ENCODE results near the gene KRT76.

Gene KRT76

DNA sequence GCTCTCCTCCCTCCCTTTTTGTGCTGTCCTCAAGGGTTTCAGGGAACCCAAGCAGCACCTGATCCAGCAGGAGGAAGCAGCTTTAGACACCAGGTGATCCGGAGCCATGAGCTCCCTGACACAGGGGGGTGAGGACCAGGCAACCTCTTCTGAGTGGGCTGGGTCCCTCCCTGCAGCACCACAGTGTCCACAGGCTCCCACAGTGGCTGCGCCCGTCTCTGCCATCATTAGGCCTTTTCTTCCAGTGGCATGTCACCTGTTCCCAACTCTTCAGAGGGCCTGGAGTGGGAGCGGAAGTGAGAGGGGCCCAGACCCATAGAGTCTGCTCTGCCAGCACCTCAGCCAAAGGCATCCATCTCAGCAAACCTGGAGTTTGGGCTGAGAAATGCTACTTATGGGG is 421 bp upstream of the KRT76 start:
- Histone ChIP-seq H3K4me3 (ENCODE audit: low read length) (no peak overlapping the region), H3K27me3 (ENCODE audit: insufficient read depth, low read length, poor library complexity) (no peaks in the 10 kb centered on the region), H4K8ac (ENCODE audit: low read depth, low read length) (no peak overlapping the region), H3K4me2 (ENCODE audit: low read length) (no peak overlapping the region), H4K5ac (ENCODE audit: low read length) (no peak overlapping the region), H3K79me1 (ENCODE audit: low read length) (no peaks in the 10 kb centered on the region), H3K23ac (ENCODE audit: low read length) (no peak overlapping the region), H3K4ac (ENCODE audit: low read depth, low read length) (no peak overlapping the region), H3K36me3 (ENCODE audit: control insufficient read depth, insufficient read depth, low read length) (no peaks in the 10 kb centered on the region), H3K18ac (ENCODE audit: low read length) (no peak overlapping the region), H2BK15ac (replicated peaks; ENCODE audit: low read depth) (no peak overlapping the region), H3K27ac (ENCODE audit: low read depth, low read length) (no peak overlapping the region), H3K9ac (ENCODE audit: low read length) (no peak overlapping the region), H3K56ac (ENCODE audit: low read length) (no peak overlapping the region), H3K4me1 (ENCODE audit: control insufficient read depth, low read depth, low read length) (no peaks in the 10 kb centered on the region), H2BK120ac (ENCODE audit: low read depth, low read length) (no peak overlapping the region), H2AK5ac (ENCODE audit: low read length) (no peak overlapping the region), H2BK5ac (ENCODE audit: low read length) (no peak overlapping the region), H3K79me2 (ENCODE audit: control insufficient read depth, insufficient read depth, low read length) (no peaks in the 10 kb centered on the region)
- DNase-seq: no peak
- WGBS (ENCODE audit: extremely low coverage, insufficient coverage, low lambda C conversion rate): no CpG with 5 or more reads among the region's 4 CpGs

- Histone ChIP-seq H3K36me3 (ENCODE audit: control insufficient read depth, insufficient read depth, low read length) (no peaks in the 10 kb centered on the region), H3K4me3 (ENCODE audit: low read length) (no peak overlapping the region), H2BK15ac (replicated peaks; ENCODE audit: low read depth) (no peak overlapping the region), H4K8ac (ENCODE audit: low read depth, low read length) (no peak overlapping the region), H2AK5ac (ENCODE audit: low read length) (no peak overlapping the region), H3K27me3 (ENCODE audit: insufficient read depth, low read length, poor library complexity) (no peaks in the 10 kb centered on the region), H3K56ac (ENCODE audit: low read length) (no peak overlapping the region), H3K79me1 (ENCODE audit: low read length) (no peaks in the 10 kb centered on the region), H4K5ac (ENCODE audit: low read length) (no peak overlapping the region), H3K9ac (ENCODE audit: low read length) (no peak overlapping the region), H3K4me2 (ENCODE audit: low read length) (no peak overlapping the region), H3K4ac (ENCODE audit: low read depth, low read length) (no peak overlapping the region), H2BK120ac (ENCODE audit: low read depth, low read length) (no peak overlapping the region), H2BK5ac (ENCODE audit: low read length) (no peak overlapping the region), H3K23ac (ENCODE audit: low read length) (no peak overlapping the region), H3K18ac (ENCODE audit: low read length) (no peak overlapping the region), H3K27ac (ENCODE audit: low read depth, low read length) (no peak overlapping the region), H3K4me1 (ENCODE audit: control insufficient read depth, low read depth, low read length) (no peaks in the 10 kb centered on the region), H3K79me2 (ENCODE audit: control insufficient read depth, insufficient read depth, low read length) (no peaks in the 10 kb centered on the region)
- no CpG with 5 or more reads among the region's 5 CpGs for WGBS (ENCODE audit: extremely low coverage, insufficient coverage, low lambda C conversion rate)
- DNase-seq: no peak
Measured at GRCh38 chr12:52776435-52776834, 710 bp downstream of the KRT76 start.

GRCh38 chr12:52774629-52775250 is 2.4 kb downstream of the KRT76 start:
- Histone ChIP-seq H3K4me2 (ENCODE audit: low read length) (no peak overlapping the region), H3K79me2 (ENCODE audit: control insufficient read depth, insufficient read depth, low read length) (no peaks in the 10 kb centered on the region), H3K9ac (ENCODE audit: low read length) (no peak overlapping the region), H4K5ac (ENCODE audit: low read length) (no peak overlapping the region), H3K27ac (ENCODE audit: low read depth, low read length) (no peak overlapping the region), H2BK120ac (ENCODE audit: low read depth, low read length) (no peak overlapping the region), H3K18ac (ENCODE audit: low read length) (no peak overlapping the region), H3K27me3 (ENCODE audit: insufficient read depth, low read length, poor library complexity) (no peaks in the 10 kb centered on the region), H2AK5ac (ENCODE audit: low read length) (no peak overlapping the region), H3K79me1 (ENCODE audit: low read length) (no peaks in the 10 kb centered on the region), H2BK15ac (replicated peaks; ENCODE audit: low read depth) (no peak overlapping the region), H3K23ac (ENCODE audit: low read length) (no peak overlapping the region), H3K4me3 (ENCODE audit: low read length) (no peak overlapping the region), H2BK5ac (ENCODE audit: low read length) (no peak overlapping the region), H3K56ac (ENCODE audit: low read length) (no peak overlapping the region), H4K8ac (ENCODE audit: low read depth, low read length) (no peak overlapping the region), H3K4ac (ENCODE audit: low read depth, low read length) (no peak overlapping the region), H3K36me3 (ENCODE audit: control insufficient read depth, insufficient read depth, low read length) (no peaks in the 10 kb centered on the region), H3K4me1 (ENCODE audit: control insufficient read depth, low read depth, low read length) (no peaks in the 10 kb centered on the region)
- WGBS (ENCODE audit: extremely low coverage, insufficient coverage, low lambda C conversion rate): no CpG with 5 or more reads among the region's 8 CpGs
- no peak for DNase-seq

DNA sequence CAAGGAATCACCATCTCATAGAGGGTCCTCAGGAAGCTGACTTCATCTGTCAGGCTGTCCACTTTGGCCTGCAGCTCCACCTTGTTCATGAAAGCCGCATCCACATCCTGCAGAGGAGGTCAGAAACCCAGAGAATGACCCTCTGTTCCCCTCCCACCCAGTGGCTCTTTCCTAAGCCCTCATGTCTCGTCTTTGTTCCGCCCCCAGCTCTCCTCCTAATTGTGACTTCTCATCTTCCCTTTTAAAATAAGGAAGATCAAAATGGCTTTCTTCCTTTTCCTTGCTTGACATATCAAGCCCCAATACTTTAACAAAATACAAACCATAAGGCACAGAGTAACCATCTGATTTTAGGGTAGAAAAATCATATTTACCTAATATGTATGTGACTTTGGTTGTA is 4.4 kb downstream of the KRT76 start:
- H3K23ac ChIP-seq (ENCODE audit: low read length): no peak overlapping the region
- WGBS (ENCODE audit: extremely low coverage, insufficient coverage, low lambda C conversion rate): no CpG with 5 or more reads among the region's 3 CpGs

DNA sequence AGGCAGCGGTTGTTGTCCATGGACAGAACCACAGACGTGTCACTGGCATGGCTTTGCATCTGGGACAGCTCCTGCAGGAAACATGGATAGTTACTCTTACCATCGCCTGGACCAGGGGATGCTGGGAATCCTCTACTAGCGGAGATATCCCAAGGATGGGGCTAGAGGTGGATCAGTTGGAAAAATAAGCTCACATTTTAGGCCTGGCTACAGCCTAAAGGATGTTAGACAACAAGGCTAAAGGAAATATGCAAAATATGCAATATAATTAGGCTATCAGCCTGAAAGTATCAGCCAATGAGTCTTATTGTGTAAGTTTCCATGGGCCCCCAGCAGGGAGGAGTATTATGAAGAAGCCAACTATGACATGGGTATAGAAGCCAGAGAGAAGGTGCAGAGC is 5.0 kb downstream of the KRT76 start:
- Histone ChIP-seq H3K4me3 (ENCODE audit: low read length) (no peak overlapping the region), H3K79me1 (ENCODE audit: low read length) (no peaks in the 10 kb centered on the region), H3K23ac (ENCODE audit: low read length) (no peak overlapping the region), H3K4me1 (ENCODE audit: control insufficient read depth, low read depth, low read length) (no peaks in the 10 kb centered on the region), H3K27me3 (ENCODE audit: insufficient read depth, low read length, poor library complexity) (no peaks in the 10 kb centered on the region), H3K4ac (ENCODE audit: low read depth, low read length) (no peak overlapping the region), H4K8ac (ENCODE audit: low read depth, low read length) (no peak overlapping the region), H3K36me3 (ENCODE audit: control insufficient read depth, insufficient read depth, low read length) (no peaks in the 10 kb centered on the region), H3K18ac (ENCODE audit: low read length) (no peak overlapping the region), H2BK5ac (ENCODE audit: low read length) (no peak overlapping the region), H3K27ac (ENCODE audit: low read depth, low read length) (no peak overlapping the region), H2BK120ac (ENCODE audit: low read depth, low read length) (no peak overlapping the region), H4K5ac (ENCODE audit: low read length) (no peak overlapping the region), H2AK5ac (ENCODE audit: low read length) (no peak overlapping the region), H3K56ac (ENCODE audit: low read length) (no peak overlapping the region), H3K4me2 (ENCODE audit: low read length) (no peak overlapping the region), H3K9ac (ENCODE audit: low read length) (no peak overlapping the region), H2BK15ac (replicated peaks; ENCODE audit: low read depth) (no peak overlapping the region), H3K79me2 (ENCODE audit: control insufficient read depth, insufficient read depth, low read length) (no peaks in the 10 kb centered on the region)
- DNase-seq: no peak
- no CpG with 5 or more reads among the region's 4 CpGs for WGBS (ENCODE audit: extremely low coverage, insufficient coverage, low lambda C conversion rate)

More for the DNA sequence above, 4.4 kb downstream of the KRT76 start:
- no peak overlapping the region for H3K18ac ChIP-seq (ENCODE audit: low read length)
- no peak overlapping the region for H4K8ac ChIP-seq (ENCODE audit: low read depth, low read length)
- DNase-seq: no peak
- no peak overlapping the region for H3K4me2 ChIP-seq (ENCODE audit: low read length)
- H3K56ac ChIP-seq (ENCODE audit: low read length): no peak overlapping the region
- no peak overlapping the region for H3K4me3 ChIP-seq (ENCODE audit: low read length)
- H2BK5ac ChIP-seq (ENCODE audit: low read length): no peak overlapping the region
- H3K36me3 ChIP-seq (ENCODE audit: control insufficient read depth, insufficient read depth, low read length): no peaks in the 10 kb centered on the region
- no peak overlapping the region for H2BK120ac ChIP-seq (ENCODE audit: low read depth, low read length)
- no peaks in the 10 kb centered on the region for H3K79me2 ChIP-seq (ENCODE audit: control insufficient read depth, insufficient read depth, low read length)
- H3K27ac ChIP-seq (ENCODE audit: low read depth, low read length): no peak overlapping the region
- H3K4ac ChIP-seq (ENCODE audit: low read depth, low read length): no peak overlapping the region
- no peak overlapping the region for H3K9ac ChIP-seq (ENCODE audit: low read length)
- H2BK15ac ChIP-seq (replicated peaks; ENCODE audit: low read depth): no peak overlapping the region
- no peaks in the 10 kb centered on the region for H3K79me1 ChIP-seq (ENCODE audit: low read length)
- no peaks in the 10 kb centered on the region for H3K27me3 ChIP-seq (ENCODE audit: insufficient read depth, low read length, poor library complexity)
- no peaks in the 10 kb centered on the region for H3K4me1 ChIP-seq (ENCODE audit: control insufficient read depth, low read depth, low read length)
- H4K5ac ChIP-seq (ENCODE audit: low read length): no peak overlapping the region
- H2AK5ac ChIP-seq (ENCODE audit: low read length): no peak overlapping the region

DNA sequence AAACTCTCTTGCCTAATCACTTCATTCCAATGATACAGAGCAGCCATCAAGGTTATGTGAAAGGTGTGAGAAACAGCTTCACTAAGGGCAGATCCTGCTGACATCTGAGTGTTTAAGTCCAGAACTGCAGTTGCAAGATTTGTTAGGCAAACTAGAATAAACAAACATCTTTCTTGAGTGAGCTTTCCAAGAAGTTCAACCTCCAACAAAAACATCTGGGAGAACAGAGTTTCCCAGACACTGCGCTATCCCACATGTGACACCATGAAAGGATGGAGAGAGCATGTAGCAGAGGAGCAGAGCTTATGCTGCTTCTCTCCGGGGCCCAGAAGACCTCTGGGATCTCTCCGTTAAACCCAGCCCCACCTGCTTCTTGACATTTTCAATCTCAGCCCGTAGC is 5.6 kb downstream of the KRT76 start:
- WGBS (ENCODE audit: extremely low coverage, insufficient coverage, low lambda C conversion rate): no CpG with 5 or more reads among the region's 4 CpGs
- Histone ChIP-seq H4K8ac (ENCODE audit: low read depth, low read length) (no peak overlapping the region), H2BK5ac (ENCODE audit: low read length) (no peak overlapping the region), H3K27ac (ENCODE audit: low read depth, low read length) (no peak overlapping the region), H2BK120ac (ENCODE audit: low read depth, low read length) (no peak overlapping the region), H3K79me1 (ENCODE audit: low read length) (no peaks in the 10 kb centered on the region), H3K4me1 (ENCODE audit: control insufficient read depth, low read depth, low read length) (no peaks in the 10 kb centered on the region), H4K5ac (ENCODE audit: low read length) (no peak overlapping the region), H3K18ac (ENCODE audit: low read length) (no peak overlapping the region), H2AK5ac (ENCODE audit: low read length) (no peak overlapping the region), H3K4me3 (ENCODE audit: low read length) (no peak overlapping the region), H3K36me3 (ENCODE audit: control insufficient read depth, insufficient read depth, low read length) (no peaks in the 10 kb centered on the region), H3K23ac (ENCODE audit: low read length) (no peak overlapping the region), H3K56ac (ENCODE audit: low read length) (no peak overlapping the region), H3K79me2 (ENCODE audit: control insufficient read depth, insufficient read depth, low read length) (no peaks in the 10 kb centered on the region), H2BK15ac (replicated peaks; ENCODE audit: low read depth) (no peak overlapping the region), H3K9ac (ENCODE audit: low read length) (no peak overlapping the region), H3K27me3 (ENCODE audit: insufficient read depth, low read length, poor library complexity) (no peaks in the 10 kb centered on the region), H3K4me2 (ENCODE audit: low read length) (no peak overlapping the region), H3K4ac (ENCODE audit: low read depth, low read length) (no peak overlapping the region)
- no peak for DNase-seq

All from mesendoderm (in vitro differentiated cells).